Peyer's patch (tissue), 4 donors: ENCODE data around the gene RXRB.

Source experiments
- CTCF ChIP-seq, 6 experiments: fragments of 450-650 bp in 4 of 6; fragments of 200-600 bp in 2 of 6; sonication (generic) in 1 of 6; IDR thresholded peaks; one replicate each; pipeline ENCODE4 v1.5.1; 2017 to 2019; ENCODE audit warnings: antibody characterized with exemption in 6 of 6, mild to moderate bottlenecking in 3 of 6, moderate library complexity in 1 of 6
- POLR2A ChIP-seq, 2 donors: fragments of 450-650 bp; IDR thresholded peaks; one replicate each; pipeline ENCODE4 v1.5.1; 2017; ENCODE audit warnings: antibody characterized with exemption in 2 of 2, mild to moderate bottlenecking in 2 of 2, moderate library complexity in 2 of 2

DNA sequence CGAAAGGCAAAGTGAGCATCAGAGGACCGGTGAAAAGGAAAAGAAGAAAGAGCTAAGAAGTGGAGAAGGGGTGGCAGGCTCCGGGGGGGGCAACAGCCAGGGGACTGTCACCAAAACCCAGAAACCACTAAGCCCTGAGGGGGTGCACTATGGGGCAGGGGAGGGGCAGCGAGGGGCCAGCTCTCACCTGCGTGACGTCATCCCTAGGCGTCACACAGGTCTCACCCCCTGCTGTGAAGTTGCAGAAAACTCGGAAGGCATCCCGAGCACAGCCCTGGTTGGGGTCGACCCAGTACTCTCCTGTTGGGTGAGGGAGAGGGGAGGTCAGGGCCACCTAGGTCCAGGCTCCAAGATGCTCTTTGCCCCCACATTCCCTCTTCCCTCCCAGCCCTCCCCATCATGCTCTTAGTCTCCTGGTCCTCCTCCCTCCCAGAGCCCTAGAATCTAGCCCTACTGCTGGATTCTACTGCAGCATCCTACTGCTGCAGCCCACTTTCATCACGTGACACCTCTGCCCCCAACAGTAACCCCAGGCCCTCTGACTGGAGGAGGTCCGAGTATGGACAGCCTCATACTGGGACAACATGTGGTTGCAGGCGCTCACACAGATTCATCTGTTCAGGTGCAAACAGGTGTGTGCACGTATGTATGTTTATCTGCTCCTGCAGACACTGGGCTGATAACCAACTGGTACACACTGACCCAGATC, 35.6 kb downstream of the RXRB start:
- TF ChIP-seq POLR2A (IDR thresholded peaks at IDR 0.05): no peak
- no peak for TF ChIP-seq CTCF (IDR thresholded peaks at IDR 0.05)
